Ishikawa (cell line): ENCODE measurements around the gene ATP6AP1.

Source experiments
- CEBPB ChIP-seq: IDR thresholded peaks from 2 replicates; pipeline ENCODE4 v1.6.1; 2012
- CREB1 ChIP-seq: IDR thresholded peaks from 2 replicates; pipeline ENCODE4 v1.6.1; 2012; ENCODE audit warnings: low read depth
- EGR1 ChIP-seq: IDR thresholded peaks from 2 replicates; pipeline ENCODE4 v1.6.1; 2012
- EP300 ChIP-seq: IDR thresholded peaks from 2 replicates; pipeline ENCODE4 v1.6.1; 2012; ENCODE audit warnings: borderline replicate concordance
- FOXM1 ChIP-seq: IDR thresholded peaks from 2 replicates; pipeline ENCODE4 v1.6.1; 2012; ENCODE audit warnings: low read depth, borderline replicate concordance
- MAX ChIP-seq: IDR thresholded peaks from 2 replicates; pipeline ENCODE4 v1.6.1; 2012
- NFIC ChIP-seq: IDR thresholded peaks from 2 replicates; pipeline ENCODE4 v1.6.1; 2012
- RAD21 ChIP-seq: IDR thresholded peaks from 2 replicates; pipeline ENCODE4 v1.6.1; 2012; ENCODE audit warnings: low read depth
- REST ChIP-seq: IDR thresholded peaks from 2 replicates; pipeline ENCODE4 v1.6.1; 2012; ENCODE audit warnings: low read depth, mild to moderate bottlenecking
- TAF1 ChIP-seq: IDR thresholded peaks from 2 replicates; pipeline ENCODE4 v1.6.1; 2012; ENCODE audit warnings: low read depth, mild to moderate bottlenecking
- TCF12 ChIP-seq: IDR thresholded peaks from 2 replicates; pipeline ENCODE4 v1.6.1; 2012; ENCODE audit warnings: low read depth
- TEAD4 ChIP-seq: IDR thresholded peaks from 2 replicates; pipeline ENCODE4 v1.6.1; 2012
- USF1 ChIP-seq: IDR thresholded peaks from 2 replicates; pipeline ENCODE4 v1.6.1; 2012
- YY1 ChIP-seq: IDR thresholded peaks from 2 replicates; pipeline ENCODE4 v1.6.1; 2012; ENCODE audit warnings: low read depth
- ZBTB7A ChIP-seq: IDR thresholded peaks from 2 replicates; pipeline ENCODE4 v1.6.1; 2012; ENCODE audit warnings: low read depth

ATP6AP1 gene

GRCh38 chrX:154444755-154445246 is 16.3 kb downstream of the ATP6AP1 start:
- TF ChIP-seq EP300 = no peak
- no peak for TF ChIP-seq CEBPB
- no peak for TF ChIP-seq NFIC
- TF ChIP-seq YY1 = no peak
- TF ChIP-seq TEAD4 = no peak
- TF ChIP-seq MAX = no peak
- TF ChIP-seq CREB1 = no peak
- no peak for TF ChIP-seq TCF12
- no peak for TF ChIP-seq ZBTB7A
- no peak for TF ChIP-seq USF1
- TF ChIP-seq TAF1 = no peak
- TF ChIP-seq FOXM1 = no peak
- TF ChIP-seq REST = no peak
- TF ChIP-seq EGR1 = no peak

GRCh38 chrX:154445776-154446175 is 17.3 kb downstream of the ATP6AP1 start:
- no peak for TF ChIP-seq MAX
- no peak for TF ChIP-seq REST
- TF ChIP-seq NFIC = no peak
- no peak for TF ChIP-seq TAF1
- no peak for TF ChIP-seq CEBPB
- TF ChIP-seq CREB1 = no peak
- TF ChIP-seq FOXM1 = no peak

GRCh38 chrX:154446430-154446829 is 18.0 kb downstream of the ATP6AP1 start:
- TF ChIP-seq FOXM1 (no peak), TAF1 (no peak), ZBTB7A (no peak), NFIC (no peak), TCF12 (no peak), CEBPB (no peak), EP300 (no peak), TEAD4 (no peak), RAD21 (no peak), YY1 (no peak)

GRCh38 chrX:154448484-154448883 is 20.0 kb downstream of the ATP6AP1 start:
- TF ChIP-seq TEAD4 = no peak
- no peak for TF ChIP-seq NFIC
- TF ChIP-seq MAX = no peak
- no peak for TF ChIP-seq EGR1
- TF ChIP-seq CREB1 = no peak
- TF ChIP-seq USF1 = no peak
- no peak for TF ChIP-seq YY1
- no peak for TF ChIP-seq RAD21
- no peak for TF ChIP-seq TAF1
- TF ChIP-seq ZBTB7A = no peak
- no peak for TF ChIP-seq FOXM1

GRCh38 chrX:154449618-154450017 is 21.1 kb downstream of the ATP6AP1 start:
- TF ChIP-seq EP300 (no peak), NFIC (no peak), CREB1 (no peak), USF1 (no peak), TAF1 (no peak), RAD21 (no peak), FOXM1 (no peak), EGR1 (no peak), REST (no peak), TEAD4 (no peak), YY1 (no peak), ZBTB7A (no peak), CEBPB (no peak), MAX (no peak), TCF12 (no peak)
